PC-3 (cell line): ENCODE measurements around the gene PRRC1.

Experiments used
- CTCF ChIP-seq: fragments of 300-600 bp; sonication (generic); conservative IDR thresholded peaks from 2 replicates; pipeline ENCODE4 v1.5.1; 2017; ENCODE audit warnings: antibody characterized with exemption, low read depth, mild to moderate bottlenecking, low read length
- EZH2 ChIP-seq: fragments of 300-600 bp; sonication (generic); IDR thresholded peaks from one replicate; pipeline ENCODE4 v1.6.1; 2017; ENCODE audit warnings: antibody characterized with exemption, mild to moderate bottlenecking, low read length; ENCODE audit not compliant: unreplicated experiment
- EZH2phosphoT487 ChIP-seq: fragments of 300-600 bp; sonication (generic); IDR thresholded peaks from 2 replicates; pipeline ENCODE4 v1.6.1; 2018; ENCODE audit warnings: mild to moderate bottlenecking, antibody characterized with exemption, low read length, borderline replicate concordance

GRCh38 chr5:127551410-127552041 lies 34.1 kb downstream of the PRRC1 start:
- TF ChIP-seq CTCF (no peak), EZH2phosphoT487 (no peak), EZH2 (no peak)
